Hepatocyte (in vitro differentiated cells): ENCODE results near the gene PLEKHG4B. TPM values are rescaled to one million over a fixed set of nuclear protein-coding genes. Genes with fewer than 3 reads are reported as not detected.

Experiments
- DNase-seq: peaks from one replicate; pipeline ENCODE4 v3.0.0-alpha.2; 2016; ENCODE audit warnings: low spot score
- H2AFZ ChIP-seq: fragments of 200-600 bp; sonication (generic); 2 replicates; pipeline ENCODE4 v1.6.0; 2016; ENCODE audit warnings: antibody characterized with exemption, mild to moderate bottlenecking
- H3K27ac ChIP-seq: fragments of 200-600 bp; sonication (generic); 2 replicates; pipeline ENCODE4 v1.5.1; 2016; ENCODE audit warnings: mild to moderate bottlenecking
- H3K27me3 ChIP-seq: fragments of 200-600 bp; sonication (generic); 2 replicates; pipeline ENCODE4 v1.6.1; 2016
- H3K36me3 ChIP-seq: fragments of 200-600 bp; sonication (generic); replicated peaks from 2 replicates; pipeline ENCODE4 v1.5.1; 2016; ENCODE audit warnings: low read depth; ENCODE audit not compliant: insufficient read depth
- H3K4me1 ChIP-seq: fragments of 200-600 bp; sonication (generic); 2 replicates; pipeline ENCODE4 v1.5.1; 2016; ENCODE audit warnings: mild to moderate bottlenecking, moderate library complexity; ENCODE audit not compliant: insufficient read depth
- H3K4me2 ChIP-seq: fragments of 200-600 bp; sonication (generic); 2 replicates; pipeline ENCODE4 v1.6.0; 2016
- H3K4me3 ChIP-seq: fragments of 200-600 bp; sonication (generic); 2 replicates; pipeline ENCODE4 v1.5.1; 2016; ENCODE audit warnings: mild to moderate bottlenecking
- H3K79me2 ChIP-seq: fragments of 200-600 bp; sonication (generic); 2 replicates; pipeline ENCODE4 v1.6.0; 2017; ENCODE audit warnings: mild to moderate bottlenecking
- H3K9me2 ChIP-seq: fragments of 200-600 bp; sonication (generic); replicated peaks from 2 replicates; pipeline ENCODE4 v1.6.0; 2017; ENCODE audit warnings: mild to moderate bottlenecking; ENCODE audit not compliant: insufficient read depth
- H3K9me3 ChIP-seq: fragments of 200-600 bp; sonication (generic); 2 replicates; pipeline ENCODE4 v1.5.1; 2016; ENCODE audit warnings: low read depth, mild to moderate bottlenecking
- H4K20me1 ChIP-seq: fragments of 200-600 bp; sonication (generic); 2 replicates; pipeline ENCODE4 v1.6.0; 2016; ENCODE audit warnings: mild to moderate bottlenecking; ENCODE audit not compliant: insufficient read depth, poor library complexity, severe bottlenecking
- EZH2 ChIP-seq: fragments of 200-600 bp; sonication (generic); IDR thresholded peaks from 2 replicates; pipeline ENCODE4 v1.6.1; 2016; ENCODE audit warnings: antibody characterized with exemption, mild to moderate bottlenecking, borderline replicate concordance
- EZH2phosphoT487 ChIP-seq: fragments of 200-600 bp; sonication (generic); IDR thresholded peaks from one replicate; pipeline ENCODE4 v1.6.1; 2018; ENCODE audit warnings: antibody characterized with exemption, mild to moderate bottlenecking, low read depth, moderate library complexity; ENCODE audit not compliant: unreplicated experiment, severe bottlenecking
- WGBS: methylation state at CpG from one replicate; pipeline ENCODE4 v1.1.6; 2016; ENCODE audit warnings: low lambda C conversion rate; ENCODE audit errors: missing lambda C conversion rate; 5-methylcytosine and 5-hydroxymethylcytosine counted together
- polyA plus RNA-seq: library from polyadenylated mRNA; unstranded; fragments of >200 nt; fragmentation: Nextera tagmentation; extraction: Ambion mirVana; gene quantifications from 2 replicates; pipeline ENCODE4 v1.2.1, GENCODE V29; 2016
- total RNA-seq: library from RNA; depleted of rRNA; stranded (reverse); fragments of >200 nt; gene quantifications from 2 replicates; pipeline ENCODE4 v1.2.3, GENCODE V29; 2014
- TF ChIP-seq, protein P1 (sequence below): fragments of 200-600 bp; sonication (generic); IDR thresholded peaks from 2 replicates; pipeline ENCODE4 v1.5.1; 2016; ENCODE audit warnings: antibody characterized with exemption, mild to moderate bottlenecking; ENCODE audit not compliant: poor library complexity

Gene PLEKHG4B
- total and polyA plus RNA-seq, 2 experiments from 2014 or later: 3.6 to 4.0 TPM

DNA sequence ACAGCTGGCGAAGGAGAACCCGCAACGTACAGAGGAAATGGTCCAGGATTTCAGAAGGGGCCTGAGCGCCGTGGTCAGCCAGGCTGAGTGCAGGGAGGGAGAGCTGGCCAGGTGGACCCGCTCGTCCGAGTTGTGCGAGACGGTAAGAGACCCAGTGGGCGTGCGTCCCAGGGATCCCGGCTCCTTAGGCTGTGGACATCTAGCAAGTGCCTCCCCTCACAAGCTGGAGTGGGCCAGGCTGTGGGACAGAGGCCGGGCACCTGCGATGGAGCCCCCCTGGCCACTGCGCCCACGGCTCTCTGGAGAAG lies 69.8 kb downstream of the PLEKHG4B start:
- Histone ChIP-seq H2AFZ (no peak overlapping the region), H4K20me1 (no peaks in the 10 kb centered on the region), H3K27ac (no peak overlapping the region), H3K4me3 (no peak overlapping the region), H3K4me1 (no peaks in the 10 kb centered on the region), H3K9me2 (no peaks in the 10 kb centered on the region), H3K27me3 (no peaks in the 10 kb centered on the region), H3K36me3 (no peaks in the 10 kb centered on the region), H3K79me2 (no peaks in the 10 kb centered on the region), H3K4me2 (no peak overlapping the region), H3K9me3 (no peaks in the 10 kb centered on the region)
- 98% methylated on average over 13 of the region's 17 CpGs for WGBS
- no peak for DNase-seq
- TF ChIP-seq, protein P1, sequence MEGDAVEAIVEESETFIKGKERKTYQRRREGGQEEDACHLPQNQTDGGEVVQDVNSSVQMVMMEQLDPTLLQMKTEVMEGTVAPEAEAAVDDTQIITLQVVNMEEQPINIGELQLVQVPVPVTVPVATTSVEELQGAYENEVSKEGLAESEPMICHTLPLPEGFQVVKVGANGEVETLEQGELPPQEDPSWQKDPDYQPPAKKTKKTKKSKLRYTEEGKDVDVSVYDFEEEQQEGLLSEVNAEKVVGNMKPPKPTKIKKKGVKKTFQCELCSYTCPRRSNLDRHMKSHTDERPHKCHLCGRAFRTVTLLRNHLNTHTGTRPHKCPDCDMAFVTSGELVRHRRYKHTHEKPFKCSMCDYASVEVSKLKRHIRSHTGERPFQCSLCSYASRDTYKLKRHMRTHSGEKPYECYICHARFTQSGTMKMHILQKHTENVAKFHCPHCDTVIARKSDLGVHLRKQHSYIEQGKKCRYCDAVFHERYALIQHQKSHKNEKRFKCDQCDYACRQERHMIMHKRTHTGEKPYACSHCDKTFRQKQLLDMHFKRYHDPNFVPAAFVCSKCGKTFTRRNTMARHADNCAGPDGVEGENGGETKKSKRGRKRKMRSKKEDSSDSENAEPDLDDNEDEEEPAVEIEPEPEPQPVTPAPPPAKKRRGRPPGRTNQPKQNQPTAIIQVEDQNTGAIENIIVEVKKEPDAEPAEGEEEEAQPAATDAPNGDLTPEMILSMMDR: no peak
- no peak for TF ChIP-seq EZH2
- no peak for TF ChIP-seq EZH2phosphoT487

DNA sequence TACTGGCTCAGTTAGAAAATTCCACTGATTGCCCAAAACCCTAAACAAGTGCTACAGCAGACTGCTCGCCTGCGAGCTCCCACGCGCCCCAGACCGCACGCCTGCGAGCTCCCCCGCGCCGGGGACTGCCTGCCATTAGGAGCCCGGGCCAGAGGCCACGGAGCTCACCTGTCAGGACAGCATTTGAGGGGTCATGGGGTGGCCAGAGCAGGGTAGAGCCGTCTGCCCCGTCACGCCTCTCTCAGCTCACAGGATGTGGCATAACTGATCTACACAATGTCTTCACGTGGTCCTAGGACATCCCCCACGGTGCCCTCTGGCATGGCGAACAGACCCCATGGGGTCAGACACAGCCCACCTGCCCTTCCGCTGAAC lies 70.2 kb downstream of the PLEKHG4B start:
- Histone ChIP-seq H3K4me1 (no peaks in the 10 kb centered on the region), H3K9me3 (no peaks in the 10 kb centered on the region), H3K79me2 (no peaks in the 10 kb centered on the region), H3K27ac (no peak overlapping the region), H3K27me3 (no peaks in the 10 kb centered on the region), H3K4me2 (no peak overlapping the region), H3K9me2 (no peaks in the 10 kb centered on the region), H4K20me1 (no peaks in the 10 kb centered on the region), H2AFZ (no peak overlapping the region), H3K36me3 (no peaks in the 10 kb centered on the region), H3K4me3 (no peak overlapping the region)
- WGBS: 91% methylated on average over 18 of the region's 19 CpGs
- no peak for DNase-seq
- TF ChIP-seq EZH2 (no peak), EZH2phosphoT487 (no peak)
- TF ChIP-seq, protein P1: no peak

DNA sequence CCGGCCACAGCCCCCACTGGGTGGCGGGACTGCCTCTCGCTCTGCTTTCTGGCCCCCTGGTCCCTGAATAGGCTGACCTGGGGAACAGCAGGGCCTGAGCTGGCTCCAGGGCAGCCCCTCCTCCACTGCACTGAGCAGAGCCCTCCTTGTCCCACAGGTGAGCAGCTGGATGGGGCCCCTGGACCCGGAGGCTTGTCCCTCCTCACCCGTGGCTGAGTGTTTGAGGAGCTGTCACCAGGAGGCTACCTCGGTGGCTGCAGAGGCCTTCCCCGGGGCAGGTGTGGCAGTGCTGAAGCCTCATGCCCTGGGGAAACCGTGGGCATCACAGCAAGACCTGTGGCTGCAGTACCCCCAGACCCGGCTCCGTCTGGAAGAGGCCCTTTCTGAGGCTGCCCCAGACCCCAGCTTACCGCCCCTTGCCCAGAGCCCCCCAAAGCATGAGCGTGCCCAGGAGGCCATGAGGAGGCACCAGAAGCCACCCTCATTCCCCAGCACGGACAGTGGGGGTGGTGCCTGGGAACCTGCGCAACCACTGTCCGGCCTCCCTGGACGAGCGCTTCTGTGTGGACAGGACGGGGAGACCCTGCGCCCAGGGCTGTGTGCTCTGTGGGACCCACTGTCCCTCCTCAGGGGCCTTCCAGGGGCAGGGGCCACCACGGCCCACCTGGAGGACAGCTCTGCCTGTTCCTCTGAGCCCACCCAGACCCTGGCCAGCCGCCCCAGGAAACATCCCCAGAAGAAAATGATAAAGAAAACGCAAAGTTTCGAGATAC lies 70.8 kb downstream of the PLEKHG4B start:
- Histone ChIP-seq H3K27ac (no peak overlapping the region), H2AFZ (no peak overlapping the region), H4K20me1 (no peaks in the 10 kb centered on the region), H3K4me2 (no peak overlapping the region), H3K36me3 (no peaks in the 10 kb centered on the region), H3K79me2 (no peaks in the 10 kb centered on the region), H3K4me3 (no peak overlapping the region), H3K9me3 (no peaks in the 10 kb centered on the region), H3K27me3 (no peaks in the 10 kb centered on the region), H3K4me1 (no peaks in the 10 kb centered on the region), H3K9me2 (no peaks in the 10 kb centered on the region)
- DNase-seq: no peak
- TF ChIP-seq EZH2phosphoT487 (no peak), EZH2 (no peak)
- TF ChIP-seq, protein P1: no peak
- 97% methylated on average over 18 of the region's 23 CpGs for WGBS
